Psoas muscle (tissue), 8 donors: ENCODE results near the gene PTPRN. TPM values are rescaled to one million over a fixed set of nuclear protein-coding genes. Genes with fewer than 3 reads are reported as not detected.
A peak's percentile ranks its signal among the peaks of the same experiment; 100 is the strongest.

Source experiments
- ATAC-seq, 4 donors: fragments of 200-7000 bp; cut with Tn5 transposase; one replicate each; pipeline ENCODE4 v1.9.1; 2020; ENCODE audit warnings: moderate library complexity in 3 of 4, mild to moderate bottlenecking in 2 of 4
- DNase-seq, 2 donors: peaks; one replicate each; pipeline ENCODE4 v3.0.0-alpha.2; 2020
- H3K27ac ChIP-seq: fragments of 200-600 bp; one replicate; pipeline ENCODE4 v1.8.0; 2022
- H3K27me3 ChIP-seq, 3 donors: fragments of 200-600 bp in 1 of 3; one replicate each; pipeline versions ENCODE4 v1.6.1 to v1.8.0; 2013 to 2022; ENCODE audit warnings: low read length in 2 of 3, mild to moderate bottlenecking in 2 of 3, moderate library complexity in 1 of 3; ENCODE audit not compliant: insufficient read depth in 3 of 3
- H3K36me3 ChIP-seq, 2 donors: fragments of 200-600 bp in 1 of 2; one replicate each; pipeline versions ENCODE4 v1.6.1 to v1.8.0; 2013 to 2022; ENCODE audit warnings: low read depth in 1 of 2, mild to moderate bottlenecking in 1 of 2, moderate library complexity in 1 of 2; ENCODE audit not compliant: insufficient read depth in 1 of 2
- H3K4me1 ChIP-seq: fragments of 200-600 bp; one replicate; pipeline ENCODE4 v1.8.0; 2022
- H3K4me3 ChIP-seq: fragments of 200-600 bp; one replicate; pipeline ENCODE4 v1.8.0; 2022; ENCODE audit warnings: mild to moderate bottlenecking
- H3K9me3 ChIP-seq: fragments of 200-600 bp; one replicate; pipeline ENCODE4 v1.8.0; 2022
- CTCF ChIP-seq: fragments of 200-600 bp; IDR thresholded peaks from one replicate; pipeline ENCODE4 v1.8.0; 2022; ENCODE audit warnings: antibody characterized with exemption
- WGBS, 3 donors: extraction: QIAGEN DNeasy Blood & Tissue Kit; methylation state at CpG; one replicate each; pipeline versions ENCODE4 v1.1.6 to v1.1.7; 2013; 5-methylcytosine and 5-hydroxymethylcytosine counted together
- intact Hi-C, 2 donors: fragments of 100-400 bp; cut with DNase I; formaldehyde crosslinking; loops; one replicate each; pipeline versions ENCODE4 v1.11.0 to v1.14.2; 2022
- polyA plus RNA-seq, 3 donors: library from polyadenylated mRNA; stranded (reverse); fragments of 200-250 nt; gene quantifications; one replicate each; pipeline ENCODE4 v1.2.3, GENCODE V29; 2013
- total RNA-seq, 4 donors: library from RNA; stranded (reverse); fragmentation: NEBNext Ultra II Directional in 2 of 4; extraction: Animal tissue kit (Norgen Biotek cat#: 25700) in 2 of 4; gene quantifications; one replicate each; pipeline versions ENCODE4 v1.2.1 to v1.2.4, GENCODE V29; 2021 to 2023
- donor health status: healthy with polysubstance abuse.
- donor health status: DM: no; HTN: no; CAD: no; lungs with moderate emphysema.
- donor health status: Bipolar disorder and iron deficiency.
- donor health status: healthy.
- donor health status: DM: yes; HTN: yes; CAD: no.
- donor health status: DM: no; HTN: no; CAD: no.
- donor health status: DM: no; HTN: no; CAD: no.
- donor health status: DM: yes; HTN: yes; CAD: no.

Gene PTPRN
- total and polyA plus RNA-seq, 7 donors = 0.03 to 1.1 (median 0.17) TPM; not detected in 2

GRCh38 chr2:219253753-219254589 lies 55.2 kb downstream of the PTPRN start, which contains the start of gene TUBA4A:
Gene TUBA4A (minus strand): TSS chr2:219253918. CDS start chr2:219253858, 60 bp downstream.
- Histone ChIP-seq H3K27me3 (no peaks in the 10 kb centered on the region), H3K4me3 (peak within 1 kb of the TSS; percentile 75), H3K36me3 (peaks cover 0 to 32% of the 10 kb centered on the region in 2 donors), H3K4me1 (peaks cover 33% of the 10 kb centered on the region), H3K9me3 (no peaks in the 10 kb centered on the region), H3K27ac (peak within 1 kb of the TSS; percentile 94)
- DNase-seq (peak; percentile 90 to 92), ATAC-seq (peak; percentile 77 to 85 (median 80))
- TF ChIP-seq CTCF = peak; percentile 18
- intact Hi-C loops = loop anchor here in 1 of 2 donors (2.0 kb wide), 1 partner anchor 19 kb away; no protein-coding TSS in a partner anchor
- 0 to 1% (median 1%) methylated on average over 56 to 76 of the region's 76 CpGs for WGBS, 3 donors

DNA sequence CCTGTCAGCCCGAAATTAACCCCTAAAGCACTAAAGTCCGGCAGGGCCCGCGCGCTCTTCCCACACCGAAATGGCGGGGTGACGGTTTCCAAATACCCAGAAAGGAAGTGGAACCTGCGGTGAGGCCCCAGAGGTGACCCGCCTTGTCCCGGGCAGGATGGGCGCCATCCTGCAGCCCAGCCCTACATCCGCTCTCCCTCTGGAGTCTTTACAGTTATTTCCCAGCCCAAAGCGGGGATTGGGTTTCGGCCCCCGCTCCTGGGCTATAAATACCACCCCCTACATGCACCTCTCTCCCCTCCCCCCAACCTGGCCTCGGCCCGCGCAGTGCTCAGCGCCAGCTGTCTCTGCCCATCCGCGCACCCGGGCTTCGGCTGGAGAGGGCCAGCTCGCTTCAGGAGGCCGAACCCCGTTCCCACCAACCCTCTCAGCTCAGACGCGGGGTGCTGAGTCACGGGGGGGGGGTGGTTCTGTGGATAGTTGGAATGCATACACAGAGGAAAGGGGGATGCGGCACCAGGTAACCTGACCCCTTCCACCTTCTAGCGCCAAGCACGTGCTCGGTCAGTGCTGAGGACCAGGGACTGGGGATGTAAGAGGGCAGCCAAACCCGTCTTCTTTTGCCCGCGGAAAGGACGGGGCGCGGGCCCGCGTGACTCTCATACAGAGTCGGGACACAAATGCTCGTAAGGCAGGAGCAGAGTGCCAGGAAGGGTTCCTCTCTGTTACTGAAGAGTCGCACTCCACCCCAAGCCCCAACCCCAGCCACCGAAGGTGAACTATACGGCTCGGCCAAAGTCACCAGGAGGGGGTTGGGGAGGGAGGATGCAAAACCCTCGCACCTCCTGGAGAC lies 56.1 kb downstream of the PTPRN start, which contains the start of gene TUBA4B:
TUBA4B (plus strand) TSS at position 344 of the 853 bp plus-strand sequence; CDS start at position 509, 165 bp downstream.
- peaks cover 0 to 40% of the 10 kb centered on the region in 2 donors for H3K36me3 ChIP-seq
- 1% methylated on average over 49 of the region's 49 CpGs for WGBS, 3 donors
- peak within 1 kb of the TSS; percentile 94 for H3K27ac ChIP-seq
- intact Hi-C loops = no loop called here
- no peaks in the 10 kb centered on the region for H3K9me3 ChIP-seq
- no peak for TF ChIP-seq CTCF
- DNase-seq (peak; percentile 84 to 93), ATAC-seq (peak; percentile 81 to 83 (median 82))
- H3K27me3 ChIP-seq = no peaks in the 10 kb centered on the region
- peak within 1 kb of the TSS; percentile 75 for H3K4me3 ChIP-seq
- peaks cover 41% of the 10 kb centered on the region for H3K4me1 ChIP-seq

- no peaks in the 10 kb centered on the region for H3K27me3 ChIP-seq
- H3K4me1 ChIP-seq = peaks cover 47% of the 10 kb centered on the region
- DNase-seq = peak in 1 of 2 donors; percentile 53
- H3K4me3 ChIP-seq = peak overlapping the region; percentile 75
- peak in 3 of 4 donors; percentile 0 to 4 (median 1) for ATAC-seq
- peaks cover 0 to 46% of the 10 kb centered on the region in 2 donors for H3K36me3 ChIP-seq
- intact Hi-C loops = no loop called here
- 4 to 6% (median 5%) methylated on average over 9 of the region's 9 CpGs for WGBS, 3 donors
- no peaks in the 10 kb centered on the region for H3K9me3 ChIP-seq
- peak overlapping the region; percentile 94 for H3K27ac ChIP-seq
- no peak for TF ChIP-seq CTCF
Observed at GRCh38 chr2:219252570-219252899, 56.7 kb downstream of the PTPRN start.

- intact Hi-C loops = no loop called here
- 25 to 38% (median 25%) methylated on average over 5 of the region's 5 CpGs for WGBS, 3 donors
- Histone ChIP-seq H3K4me3 (peak overlapping the region; percentile 75), H3K4me1 (peaks cover 48% of the 10 kb centered on the region), H3K27me3 (no peaks in the 10 kb centered on the region), H3K9me3 (no peaks in the 10 kb centered on the region), H3K27ac (peak overlapping the region; percentile 94), H3K36me3 (peaks cover 0 to 51% of the 10 kb centered on the region in 2 donors)
- DNase-seq (no peak), ATAC-seq (peak in 3 of 4 donors; percentile 2 to 5 (median 4))
- TF ChIP-seq CTCF = no peak
Observed at GRCh38 chr2:219252084-219252483, 57.1 kb downstream of the PTPRN start.
